Body of pancreas (tissue), 4 donors: ENCODE measurements around the gene GTPBP1. TPM values are rescaled to one million over a fixed set of nuclear protein-coding genes. Genes with fewer than 3 reads are reported as not detected.

Experiments used
- ATAC-seq: fragments of 150-250 bp; one replicate; pipeline ENCODE4 v1.9.1; 2016
- DNase-seq, 4 donors: peaks; one replicate each; pipeline ENCODE4 v3.0.0-alpha.2; 2019
- H3K27ac ChIP-seq, 4 donors: fragments of 200-600 bp; sonication (generic); 1 replicate in 3 of 4; 2 replicates in 1 of 4; pipeline versions ENCODE4 v1.5.1 to v1.6.1; 2016 to 2019; ENCODE audit warnings: mild to moderate bottlenecking in 1 of 4, mixed read lengths in 1 of 4, moderate library complexity in 1 of 4
- H3K27me3 ChIP-seq, 2 donors: fragments of 200-600 bp; sonication (generic); one replicate each; pipeline ENCODE4 v1.6.0; 2016; ENCODE audit warnings: mild to moderate bottlenecking in 1 of 2
- H3K36me3 ChIP-seq, 2 donors: fragments of 200-600 bp; sonication (generic); replicated peaks in 1 of 2; 2 replicates each; pipeline ENCODE4 v1.5.1; 2016; ENCODE audit warnings: low read depth in 2 of 2; ENCODE audit not compliant: insufficient read depth in 1 of 2
- H3K4me1 ChIP-seq: fragments of 200-600 bp; sonication (generic); one replicate; pipeline ENCODE4 v1.6.0; 2016
- H3K4me3 ChIP-seq, 2 donors: fragments of 200-600 bp; sonication (generic); 1 replicate in 1 of 2; 2 replicates in 1 of 2; pipeline ENCODE4 v1.5.1; 2016 to 2019
- H3K9me3 ChIP-seq, 3 donors: fragments of 200-600 bp; sonication (generic); 1 replicate in 2 of 3; 2 replicates in 1 of 3; pipeline ENCODE4 v1.5.1; 2016
- CTCF ChIP-seq, 7 experiments: fragments of 450-650 bp in 4 of 7; fragments of 200-600 bp in 3 of 7; sonication (generic) in 3 of 7; IDR thresholded peaks; one replicate each; pipeline ENCODE4 v1.5.1; 2016 to 2019; ENCODE audit warnings: antibody characterized with exemption in 7 of 7
- POLR2A ChIP-seq, 3 donors: fragments of 450-650 bp; IDR thresholded peaks; one replicate each; pipeline ENCODE4 v1.6.1; 2016; ENCODE audit warnings: antibody characterized with exemption in 3 of 3, mild to moderate bottlenecking in 2 of 3
- WGBS, 2 donors: methylation state at CpG; one replicate each; pipeline ENCODE4 v1.1.5; 2017; 5-methylcytosine and 5-hydroxymethylcytosine counted together
- intact Hi-C: fragments of 100-400 bp; cut with DNase I; formaldehyde crosslinking; loops from one replicate; pipeline ENCODE4 v1.15.1; 2023
- total RNA-seq, 2 donors: library from RNA; depleted of rRNA; stranded (reverse); fragments of >200 nt; gene quantifications; one replicate each; pipeline ENCODE4 v1.1.0, GENCODE V29; 2016

Gene GTPBP1
- total RNA-seq, 2 donors from 2014 or later = 34.0 to 53.4 TPM

GRCh38 chr22:38751422-38752346, 45.9 kb downstream of the GTPBP1 start:
- WGBS, 2 donors = 73 to 78% methylated on average over 14 to 23 of the region's 24 CpGs
- H3K36me3 ChIP-seq = peaks cover 21 to 46% of the 10 kb centered on the region in 2 donors
- intact Hi-C loops = no loop called here
- no peak for ATAC-seq
- no peaks in the 10 kb centered on the region for H3K27me3 ChIP-seq
- TF ChIP-seq CTCF (IDR thresholded peaks at IDR 0.05) = no peak
- no peak for TF ChIP-seq POLR2A (IDR thresholded peaks at IDR 0.05)
- no peaks in the 10 kb centered on the region for H3K9me3 ChIP-seq
- peak in 3 of 4 donors; percentile 41 to 59 (median 41) for DNase-seq
- H3K4me1 ChIP-seq = peaks cover 45% of the 10 kb centered on the region
- no peak overlapping the region for H3K4me3 ChIP-seq
- H3K27ac ChIP-seq = peak overlapping the region in 3 of 4 donors; percentile 23 to 98 (median 92)

GRCh38 chr22:38753948-38754750, 48.4 kb downstream of the GTPBP1 start:
- Histone ChIP-seq H3K4me1 (peaks cover 49% of the 10 kb centered on the region), H3K9me3 (no peaks in the 10 kb centered on the region), H3K36me3 (peaks cover 21 to 32% of the 10 kb centered on the region in 2 donors), H3K27ac (peak overlapping the region; percentile 92 to 100 (median 96)), H3K27me3 (no peaks in the 10 kb centered on the region), H3K4me3 (peak overlapping the region in 1 of 2 donors; percentile 31)
- WGBS, 2 donors = 2 to 4% methylated on average over 12 of the region's 12 CpGs
- intact Hi-C loops = no loop called here
- ATAC-seq = peak; percentile 60
- TF ChIP-seq POLR2A (IDR thresholded peaks at IDR 0.05) (no peak), CTCF (IDR thresholded peaks at IDR 0.05) (peak in 2 of 7 experiments; percentile 3 to 6)
- DNase-seq = peak; percentile 87 to 96 (median 92)

GRCh38 chr22:38754751-38755154, 49.0 kb downstream of the GTPBP1 start:
- 12 to 14% methylated on average over 12 of the region's 12 CpGs for WGBS, 2 donors
- TF ChIP-seq CTCF (IDR thresholded peaks at IDR 0.05) = no peak
- no peak for TF ChIP-seq POLR2A (IDR thresholded peaks at IDR 0.05)
- Histone ChIP-seq H3K27me3 (no peaks in the 10 kb centered on the region), H3K9me3 (no peaks in the 10 kb centered on the region), H3K27ac (peak overlapping the region; percentile 92 to 100 (median 96)), H3K4me3 (peak overlapping the region in 1 of 2 donors; percentile 31), H3K36me3 (peaks cover 21 to 26% of the 10 kb centered on the region in 2 donors), H3K4me1 (peaks cover 49% of the 10 kb centered on the region)
- DNase-seq (peak in 2 of 4 donors; percentile 48 to 57), ATAC-seq (no peak)
- intact Hi-C loops = no loop called here

GRCh38 chr22:38755155-38755910, 49.6 kb downstream of the GTPBP1 start:
- H3K4me3 ChIP-seq = peak overlapping the region in 1 of 2 donors; percentile 31
- WGBS, 2 donors = 0 to 1% methylated on average over 14 to 37 of the region's 74 CpGs
- peaks cover 15 to 21% of the 10 kb centered on the region in 2 donors for H3K36me3 ChIP-seq
- ATAC-seq (peak; percentile 82), DNase-seq (peak; percentile 96 to 98 (median 97))
- TF ChIP-seq CTCF (IDR thresholded peaks at IDR 0.05) (no peak), POLR2A (IDR thresholded peaks at IDR 0.05) (peak; percentile 80 to 88 (median 80))
- peak overlapping the region; percentile 92 to 100 (median 96) for H3K27ac ChIP-seq
- peaks cover 49% of the 10 kb centered on the region for H3K4me1 ChIP-seq
- no peaks in the 10 kb centered on the region for H3K9me3 ChIP-seq
- no peaks in the 10 kb centered on the region for H3K27me3 ChIP-seq
- intact Hi-C loops = no loop called here
